ENCODE data around the gene CCDC174. TPM values are rescaled to one million over a fixed set of nuclear protein-coding genes. Genes with fewer than 3 reads are reported as not detected.

Gene CCDC174
- total RNA-seq, 3 donors from 2014 or later: 20.0 to 29.8 (median 27.9) TPM

DNA sequence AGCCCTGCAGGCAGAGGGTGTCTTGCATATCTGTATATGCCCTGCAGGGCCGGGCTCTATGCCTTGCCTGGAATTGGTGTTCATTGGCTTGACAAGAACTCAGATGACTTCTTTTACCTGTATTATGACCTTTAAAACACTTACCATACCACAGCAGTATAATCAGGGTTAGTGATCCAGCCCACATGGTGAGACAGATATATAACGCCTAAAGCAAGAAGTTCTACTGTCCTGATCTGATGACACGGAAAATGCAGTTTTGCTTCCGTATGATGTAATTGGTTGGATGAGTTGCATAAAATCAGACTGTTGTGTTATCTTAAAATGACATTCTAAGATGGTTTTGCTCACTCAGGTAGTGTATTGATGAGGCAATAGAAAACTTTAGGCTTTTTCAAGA lies 9.4 kb downstream of the CCDC174 start:
- no peak for ATAC-seq
- intact Hi-C loops (cut with DNase I, micrococcal nuclease): loop anchor here in 1 of 2 donors (10.0 kb wide), 1 partner anchor 264 kb away; no protein-coding TSS in a partner anchor

GRCh38 chr3:14663396-14664135 lies 12.0 kb downstream of the CCDC174 start:
- Histone ChIP-seq H3K9me3 (no peaks in the 10 kb centered on the region), H3K36me3 (ENCODE audit: low read depth) (peaks cover 37% of the 10 kb centered on the region), H3K4me3 (no peak overlapping the region), H3K4me1 (ENCODE audit: low read depth) (no peaks in the 10 kb centered on the region)
- TF ChIP-seq, protein P1, sequence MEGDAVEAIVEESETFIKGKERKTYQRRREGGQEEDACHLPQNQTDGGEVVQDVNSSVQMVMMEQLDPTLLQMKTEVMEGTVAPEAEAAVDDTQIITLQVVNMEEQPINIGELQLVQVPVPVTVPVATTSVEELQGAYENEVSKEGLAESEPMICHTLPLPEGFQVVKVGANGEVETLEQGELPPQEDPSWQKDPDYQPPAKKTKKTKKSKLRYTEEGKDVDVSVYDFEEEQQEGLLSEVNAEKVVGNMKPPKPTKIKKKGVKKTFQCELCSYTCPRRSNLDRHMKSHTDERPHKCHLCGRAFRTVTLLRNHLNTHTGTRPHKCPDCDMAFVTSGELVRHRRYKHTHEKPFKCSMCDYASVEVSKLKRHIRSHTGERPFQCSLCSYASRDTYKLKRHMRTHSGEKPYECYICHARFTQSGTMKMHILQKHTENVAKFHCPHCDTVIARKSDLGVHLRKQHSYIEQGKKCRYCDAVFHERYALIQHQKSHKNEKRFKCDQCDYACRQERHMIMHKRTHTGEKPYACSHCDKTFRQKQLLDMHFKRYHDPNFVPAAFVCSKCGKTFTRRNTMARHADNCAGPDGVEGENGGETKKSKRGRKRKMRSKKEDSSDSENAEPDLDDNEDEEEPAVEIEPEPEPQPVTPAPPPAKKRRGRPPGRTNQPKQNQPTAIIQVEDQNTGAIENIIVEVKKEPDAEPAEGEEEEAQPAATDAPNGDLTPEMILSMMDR (IDR thresholded peaks at IDR 0.05): no peak
- no peak for ATAC-seq
- intact Hi-C loops (cut with DNase I, micrococcal nuclease): loop anchor here in 1 of 2 donors (10.0 kb wide), 1 partner anchor 261 kb away; no protein-coding TSS in a partner anchor
- DNase-seq: no peak

More for the DNA sequence above, 9.4 kb downstream of the CCDC174 start:
- Histone ChIP-seq H3K4me1 (ENCODE audit: low read depth) (no peaks in the 10 kb centered on the region), H3K9me3 (no peaks in the 10 kb centered on the region), H3K4me3 (no peak overlapping the region), H3K36me3 (ENCODE audit: low read depth) (peaks cover 32% of the 10 kb centered on the region)
- TF ChIP-seq, protein P1 (IDR thresholded peaks at IDR 0.05): no peak
- no peak for DNase-seq

DNA sequence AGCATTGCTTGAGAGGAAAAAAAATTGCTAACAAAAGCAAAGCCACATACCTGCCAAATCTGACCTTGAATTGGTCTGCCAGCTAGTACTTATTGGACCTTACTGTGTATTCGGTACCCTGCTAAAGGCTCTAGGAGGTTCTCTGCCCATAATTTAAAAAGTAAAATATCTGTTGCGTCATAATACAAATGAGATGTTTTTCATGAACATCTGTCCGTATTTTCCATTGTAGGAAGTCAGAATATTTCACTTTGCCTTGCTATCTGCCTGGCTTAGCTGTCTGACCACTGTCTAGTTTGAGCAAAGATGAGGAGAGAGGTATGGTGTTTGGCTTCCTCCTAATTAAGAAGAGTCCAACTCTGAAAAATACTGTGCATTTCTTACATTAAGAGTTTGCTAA lies 12.6 kb downstream of the CCDC174 start:
- H3K9me3 ChIP-seq: no peaks in the 10 kb centered on the region
- TF ChIP-seq, protein P1 (IDR thresholded peaks at IDR 0.05): no peak
- peaks cover 31% of the 10 kb centered on the region for H3K36me3 ChIP-seq (ENCODE audit: low read depth)
- DNase-seq (no peak), ATAC-seq (no peak)
- no peaks in the 10 kb centered on the region for H3K4me1 ChIP-seq (ENCODE audit: low read depth)
- intact Hi-C loops (cut with DNase I, micrococcal nuclease): loop anchor here in 1 of 2 donors (10.0 kb wide), 1 partner anchor 261 kb away; no protein-coding TSS in a partner anchor
- no peak overlapping the region for H3K4me3 ChIP-seq

DNA sequence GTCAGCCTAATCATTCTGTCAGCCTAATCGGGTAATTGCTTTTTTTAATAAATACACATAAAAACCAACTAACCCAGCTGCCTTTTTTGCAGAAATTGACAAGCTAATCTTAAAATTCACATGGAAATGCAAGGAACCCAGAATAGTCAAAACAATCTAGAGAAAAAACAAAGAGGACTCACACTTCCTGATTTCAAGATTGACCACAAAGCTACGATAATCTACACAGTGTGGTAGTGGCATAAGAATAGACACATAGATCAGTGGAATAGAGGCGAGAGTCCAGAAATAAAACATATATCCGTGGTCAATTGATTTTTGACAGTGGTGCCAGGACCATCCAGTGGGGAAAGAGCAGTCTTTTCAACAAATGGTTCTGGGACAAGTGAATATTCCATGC lies 21.0 kb downstream of the CCDC174 start:
- no peak for ATAC-seq
- no peak for DNase-seq
- no peak overlapping the region for H3K4me3 ChIP-seq
- no peaks in the 10 kb centered on the region for H3K9me3 ChIP-seq
- TF ChIP-seq, protein P1 (IDR thresholded peaks at IDR 0.05): no peak
- intact Hi-C loops (cut with DNase I, micrococcal nuclease): loop anchor here in 1 of 2 donors (10.0 kb wide), 1 partner anchor 252 kb away; no protein-coding TSS in a partner anchor
- H3K36me3 ChIP-seq (ENCODE audit: low read depth): peaks cover 15% of the 10 kb centered on the region
- H3K4me1 ChIP-seq (ENCODE audit: low read depth): no peaks in the 10 kb centered on the region

DNA sequence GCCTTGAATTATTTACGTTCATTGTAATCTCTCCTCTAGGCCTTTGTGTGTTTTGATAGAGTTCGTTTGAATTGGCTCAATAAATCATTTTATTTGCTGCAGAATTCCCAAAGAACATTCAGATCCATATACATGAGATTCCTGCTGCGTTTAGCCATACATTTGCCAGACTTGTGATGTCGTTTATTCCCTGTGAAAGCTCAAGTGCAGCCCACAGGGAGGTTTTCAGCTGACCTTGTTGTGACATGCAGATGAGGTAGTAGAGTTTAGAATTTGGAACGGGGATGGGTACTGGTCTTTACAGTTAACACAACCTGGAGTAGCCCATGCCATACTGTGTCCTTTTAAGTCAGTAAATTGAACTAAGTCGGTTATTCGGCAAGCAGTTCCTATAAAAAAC lies 23.3 kb downstream of the CCDC174 start, which contains the start of gene C3orf20:
TSS of gene C3orf20 (plus strand) at position 301 of the 400 bp plus-strand sequence. CDS start 7,573 bp downstream, outside the sequence.
- intact Hi-C loops (cut with DNase I, micrococcal nuclease): loop anchor here in 1 of 2 donors (10.0 kb wide), 1 partner anchor 250 kb away; no protein-coding TSS in a partner anchor

More for the DNA sequence above, 23.3 kb downstream of the CCDC174 start, which contains the start of gene C3orf20:
- ATAC-seq (no peak), DNase-seq (no peak)
- TF ChIP-seq, protein P1 (IDR thresholded peaks at IDR 0.05): no peak
- Histone ChIP-seq H3K4me3 (no peak within 1 kb of the TSS), H3K4me1 (ENCODE audit: low read depth) (no peaks in the 10 kb centered on the region), H3K36me3 (ENCODE audit: low read depth) (peaks cover 14% of the 10 kb centered on the region), H3K9me3 (no peaks in the 10 kb centered on the region)
